H1 (cell line): ENCODE results near the gene KMT5C. TPM values are rescaled to one million over a fixed set of nuclear protein-coding genes. Genes with fewer than 3 reads are reported as not detected.

Source experiments
- CTCF ChIA-PET: fragments of 300-600 bp; sonication (Branson Sonifier 250); formaldehyde crosslinking; loops from one replicate; lab custom pipeline; 2021; ENCODE audit not compliant: partially characterized antibody; lab: Charles Lee
- POLR2A ChIA-PET: fragments of 300-600 bp; sonication (Branson Sonifier 250); formaldehyde crosslinking; loops from one replicate; lab custom pipeline; 2021; ENCODE audit warnings: inconsistent platforms; ENCODE audit not compliant: partially characterized antibody; lab: Charles Lee
- DNase-seq, 2 experiments: peaks; one replicate each; pipeline versions ENCODE4 v3.0.0 to v3.0.0-alpha.2; 2010 to 2022; ENCODE audit warnings: low spot score in 2 of 2, low read depth in 1 of 2, mixed read lengths in 1 of 2
- FAIRE-seq: peaks from 2 replicates; lab custom pipeline; 2011; peaks lifted over from hg19 to GRCh38; lab: Jason Lieb, UNC
- H2AFZ ChIP-seq: 2 replicates; pipeline ENCODE4 v1.8.1; 2012; ENCODE audit warnings: low read length, inconsistent platforms
- H2AK5ac ChIP-seq: 2 replicates; pipeline ENCODE4 v1.6.1; 2013; ENCODE audit warnings: low read depth, low read length
- H2BK120ac ChIP-seq: replicated peaks from 2 replicates; pipeline ENCODE3; 2013; ENCODE audit warnings: low read depth, low read length, inconsistent platforms
- H2BK12ac ChIP-seq: 2 replicates; pipeline ENCODE4 v1.6.1; 2013; ENCODE audit warnings: low read depth, low read length
- H2BK15ac ChIP-seq: 2 replicates; pipeline ENCODE4 v1.6.1; 2013; ENCODE audit warnings: low read length
- H2BK20ac ChIP-seq: 2 replicates; pipeline ENCODE4 v1.6.1; 2013; ENCODE audit warnings: low read length
- H2BK5ac ChIP-seq: 2 replicates; pipeline ENCODE4 v1.6.1; 2013; ENCODE audit warnings: low read depth, low read length
- H3K14ac ChIP-seq: 2 replicates; pipeline ENCODE4 v1.6.1; 2013; ENCODE audit warnings: inconsistent platforms; ENCODE audit not compliant: insufficient read length
- H3K18ac ChIP-seq: 2 replicates; pipeline ENCODE4 v1.6.1; 2013; ENCODE audit warnings: low read length; ENCODE audit errors: extremely low read depth
- H3K23ac ChIP-seq: 2 replicates; pipeline ENCODE4 v1.6.1; 2013; ENCODE audit warnings: inconsistent platforms; ENCODE audit not compliant: insufficient read length
- H3K23me2 ChIP-seq: 2 replicates; pipeline ENCODE4 v1.6.1; 2013; ENCODE audit warnings: low read depth, low read length
- H3K27ac ChIP-seq: 2 replicates; pipeline ENCODE4 v1.6.1; 2011; ENCODE audit warnings: low read depth, low read length, inconsistent platforms
- H3K27me3 ChIP-seq, 4 experiments: replicated peaks in 1 of 4; 1 replicate in 1 of 4; 2 replicates in 3 of 4; pipeline versions ENCODE4 v1.6.1 to v1.8.1; 2011 to 2013; ENCODE audit warnings: low read length in 3 of 4, mild to moderate bottlenecking in 3 of 4, inconsistent platforms in 2 of 4, mixed read lengths in 2 of 4, moderate library complexity in 1 of 4; ENCODE audit not compliant: control insufficient read depth in 3 of 4, insufficient read depth in 3 of 4; ENCODE audit errors: extremely low read depth in 1 of 4
- H3K36me3 ChIP-seq, 4 experiments: 2 replicates each; pipeline versions ENCODE4 v1.6.1 to v1.8.1; 2011 to 2013; ENCODE audit warnings: mild to moderate bottlenecking in 4 of 4, low read length in 3 of 4, moderate library complexity in 2 of 4, control low read depth in 1 of 4, inconsistent platforms in 1 of 4; ENCODE audit not compliant: insufficient read depth in 4 of 4, control insufficient read depth in 2 of 4
- H3K4ac ChIP-seq: replicated peaks from 2 replicates; pipeline ENCODE3; 2013; ENCODE audit warnings: low read length, low read depth, mixed read lengths, inconsistent platforms; ENCODE audit not compliant: insufficient read length
- H3K4me1 ChIP-seq, 4 experiments: replicated peaks in 1 of 4; 1 replicate in 1 of 4; 2 replicates in 3 of 4; pipeline versions ENCODE4 v1.6.1 to v1.8.1; 2011 to 2013; ENCODE audit warnings: low read length in 3 of 4, inconsistent platforms in 2 of 4, mixed read lengths in 1 of 4; ENCODE audit not compliant: insufficient read depth in 4 of 4, control insufficient read depth in 3 of 4
- H3K4me2 ChIP-seq, 2 experiments: 2 replicates each; pipeline versions ENCODE4 v1.6.1 to v1.8.1; 2011 to 2013; ENCODE audit warnings: low read depth in 2 of 2, low read length in 2 of 2, control low read depth in 1 of 2, inconsistent platforms in 1 of 2, mild to moderate bottlenecking in 1 of 2; ENCODE audit not compliant: insufficient read depth in 1 of 2
- H3K4me3 ChIP-seq, 4 experiments: fragments of 200-600, 300-600 bp in 1 of 4; sonication (generic), shearing (Covaris generic), sonication (Bioruptor Twin) in 1 of 4; 2 replicates each; pipeline versions ENCODE4 v1.5.1 to v1.8.1; 2011 to 2016; ENCODE audit warnings: low read length in 4 of 4, low read depth in 3 of 4, control low read depth in 2 of 4, inconsistent platforms in 2 of 4, mild to moderate bottlenecking in 2 of 4, mixed read lengths in 1 of 4, moderate library complexity in 1 of 4; ENCODE audit not compliant: insufficient read depth in 2 of 4; ENCODE audit errors: extremely low read depth in 1 of 4
- H3K56ac ChIP-seq: replicated peaks from 2 replicates; pipeline ENCODE3; 2013; ENCODE audit warnings: low read depth, mild to moderate bottlenecking, mixed read lengths, low read length, inconsistent platforms; ENCODE audit not compliant: insufficient read length
- H3K79me1 ChIP-seq: 2 replicates; pipeline ENCODE4 v1.6.1; 2013; ENCODE audit warnings: low read depth, low read length, control low read depth
- H3K79me2 ChIP-seq, 2 experiments: 2 replicates each; pipeline versions ENCODE4 v1.6.1 to v1.8.1; 2012 to 2013; ENCODE audit warnings: low read length in 2 of 2, mild to moderate bottlenecking in 2 of 2, inconsistent platforms in 1 of 2; ENCODE audit not compliant: insufficient read depth in 2 of 2, control insufficient read depth in 1 of 2
- H3K9ac ChIP-seq, 4 experiments: replicated peaks in 1 of 4; 1 replicate in 1 of 4; 2 replicates in 3 of 4; pipeline versions ENCODE4 v1.6.1 to v1.8.1; 2011 to 2013; ENCODE audit warnings: low read depth in 3 of 4, low read length in 3 of 4, control low read depth in 2 of 4, mild to moderate bottlenecking in 2 of 4, moderate library complexity in 2 of 4, inconsistent platforms in 1 of 4; ENCODE audit errors: extremely low read depth in 1 of 4
- H3K9me3 ChIP-seq, 2 experiments: 2 replicates each; pipeline versions ENCODE4 v1.6.1 to v1.8.1; 2012 to 2013; ENCODE audit warnings: mild to moderate bottlenecking in 2 of 2, moderate library complexity in 2 of 2, control low read depth in 1 of 2, inconsistent platforms in 1 of 2, low read depth in 1 of 2, low read length in 1 of 2, mixed read lengths in 1 of 2; ENCODE audit not compliant: insufficient read depth in 2 of 2
- H4K20me1 ChIP-seq, 2 experiments: replicated peaks in 1 of 2; 2 replicates each; pipeline versions ENCODE3 to v1.8.1; 2011 to 2013; ENCODE audit warnings: inconsistent platforms in 2 of 2, low read length in 2 of 2, mild to moderate bottlenecking in 1 of 2; ENCODE audit not compliant: insufficient read depth in 2 of 2, control insufficient read depth in 1 of 2
- H4K5ac ChIP-seq: 2 replicates; pipeline ENCODE4 v1.6.1; 2013; ENCODE audit warnings: low read length, low read depth, mixed read lengths, inconsistent platforms; ENCODE audit not compliant: insufficient read length
- H4K8ac ChIP-seq: 2 replicates; pipeline ENCODE4 v1.8.0; 2013; ENCODE audit warnings: mild to moderate bottlenecking, moderate library complexity, low read length, inconsistent platforms; ENCODE audit not compliant: insufficient read depth; ENCODE audit errors: extremely low read depth
- H4K91ac ChIP-seq: replicated peaks from 2 replicates; pipeline ENCODE3; 2013; ENCODE audit warnings: low read length, mixed read lengths, inconsistent platforms; ENCODE audit not compliant: insufficient read length
- ASH2L ChIP-seq: fragments of 200-600, 300-600 bp; sonication (generic); IDR thresholded peaks from one replicate; pipeline ENCODE4 v1.7.1; 2017; ENCODE audit warnings: low read length
- CTBP2 ChIP-seq: IDR thresholded peaks from 2 replicates; pipeline ENCODE4 v1.7.0; 2011; ENCODE audit warnings: borderline replicate concordance, mild to moderate bottlenecking, moderate library complexity, mixed read lengths, low read length; ENCODE audit not compliant: insufficient read depth, insufficient read length
- RNF2 ChIP-seq: fragments of 200-900, 300-1000 bp; sonication (generic); IDR thresholded peaks from 2 replicates; pipeline ENCODE4 v1.7.1; 2016; ENCODE audit warnings: borderline replicate concordance, low read depth, mild to moderate bottlenecking, antibody characterized with exemption, low read length; ENCODE audit not compliant: poor library complexity, severe bottlenecking; ENCODE audit errors: missing control alignments
- WGBS, 2 experiments: shearing (Covaris generic) in 1 of 2; methylation state at CpG; one replicate each; pipeline versions ENCODE4 v1.1.6 to v1.1.7; 2013 to 2015; ENCODE audit warnings: low lambda C conversion rate in 2 of 2, mixed read lengths in 2 of 2, inconsistent platforms in 1 of 2, low coverage in 1 of 2, missing lambda C conversion rate in 1 of 2; ENCODE audit not compliant: insufficient replicate concordance in 2 of 2, insufficient coverage in 1 of 2, insufficient read length in 1 of 2; ENCODE audit errors: extremely low coverage in 1 of 2, missing lambda C conversion rate in 1 of 2; 5-methylcytosine and 5-hydroxymethylcytosine counted together
- polyA plus RNA-seq, 7 experiments: library from polyadenylated mRNA; depleted of rRNA in 3 of 7; stranded (reverse) in 5 of 7; unstranded in 2 of 7; fragments of >200 nt in 5 of 7; fragments of 200-250 nt in 2 of 7; gene quantifications; 1 replicate in 5 of 7; 2 replicates in 1 of 7; 4 replicates in 1 of 7; pipeline versions ENCODE4 v1.2.1 to v1.2.3, GENCODE V29; 2011 to 2013; ENCODE audit warnings: missing spikeins in 2 of 7, mixed read lengths in 2 of 7
- total RNA-seq: library from RNA; stranded (reverse); fragmentation: NEBNext Ultra II Directional; extraction: Animal tissue kit (Norgen Biotek cat#: 25700); gene quantifications from 2 replicates; pipeline ENCODE4 v1.2.1, GENCODE V29; 2021

Gene KMT5C
- total and polyA plus RNA-seq, 2 of the 8 experiments (the other 6 are each of a cell fraction or from before 2014, with no cell fraction given), result 24.9 to 31.5 TPM

DNA sequence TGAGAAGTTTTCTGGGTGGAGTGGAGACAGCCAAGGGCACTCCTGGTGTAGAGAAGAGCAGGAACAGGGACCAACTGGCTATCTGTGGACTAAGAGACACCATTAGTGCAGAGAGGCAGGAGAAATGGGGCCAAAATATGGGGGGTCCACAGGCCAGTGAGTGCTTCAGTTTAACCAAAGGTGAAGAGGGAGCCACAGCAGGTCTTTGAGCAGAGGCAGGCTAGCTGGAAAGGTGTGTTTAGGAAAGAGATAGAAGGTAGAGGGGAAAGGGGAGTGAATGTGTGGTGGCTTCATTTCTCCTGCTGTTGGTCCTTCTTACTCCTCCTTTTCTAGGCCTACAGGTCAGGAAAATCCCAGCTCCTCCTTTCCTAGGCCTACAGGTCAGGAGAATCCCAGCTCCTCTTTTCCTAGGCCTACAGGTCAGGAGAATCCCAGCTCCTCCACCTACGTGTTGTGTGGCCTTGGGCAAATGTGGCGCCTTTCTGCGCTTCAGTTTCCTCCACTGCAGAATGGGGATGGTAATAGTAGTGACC, 42.9 kb downstream of the KMT5C start:
- Histone ChIP-seq H3K56ac (no peak overlapping the region), H3K4me3 (peak overlapping the region in 1 of 4 experiments; percentile 60; a peak in 1 of 8 replicates)
- CTCF ChIA-PET, result interaction anchor here (0.7 to 3.2 kb wide), 8 partner anchors 24 to 217 kb away, joined by 3 to 37 read pairs (median 3); no protein-coding TSS in a partner anchor

More for the DNA sequence above, 42.9 kb downstream of the KMT5C start:
- Histone ChIP-seq H3K18ac (no peak overlapping the region), H3K4me1 (peaks cover 0 to 37% (median 22%) of the 10 kb centered on the region in 4 experiments; a peak in 6 of 7 replicates), H3K4me2 (peak overlapping the region in 1 of 2 experiments; percentile 95; a peak in 1 of 4 replicates), H4K20me1 (peaks cover 10 to 28% of the 10 kb centered on the region in 2 experiments), H3K36me3 (peaks cover 6 to 11% (median 8%) of the 10 kb centered on the region in 4 experiments), H3K79me2 (peaks cover 16 to 18% of the 10 kb centered on the region in 2 experiments; a peak in 3 of 4 replicates), H2BK5ac (0 out of 2 replicates have a peak overlapping the region, but pooled peaks have one; percentile 16), H3K79me1 (peaks cover 14% of the 10 kb centered on the region), H3K27ac (no peak overlapping the region), H3K14ac (no peak overlapping the region), H3K9me3 (no peaks in the 10 kb centered on the region), H4K91ac (no peak overlapping the region), H2BK120ac (no peak overlapping the region), H3K23ac (no peak overlapping the region), H4K5ac (no peak overlapping the region), H3K27me3 (peaks cover 0 to 16% (median 9%) of the 10 kb centered on the region in 4 experiments; a peak in 4 of 7 replicates), H2AFZ (no peak overlapping the region), H4K8ac (no peak overlapping the region), H2BK15ac (peak overlapping the region; percentile 81; the same call in 1 of the 2 replicates), H2AK5ac (no peak overlapping the region), H3K23me2 (peaks cover 36% of the 10 kb centered on the region), H3K4ac (no peak overlapping the region), H3K9ac (no peak overlapping the region), H2BK20ac (no peak overlapping the region), H2BK12ac (no peak overlapping the region)
- DNase-seq (no peak), FAIRE-seq (no peak)
- 100% methylated on average over 3 of the region's 3 CpGs; no CpG with 5 or more reads in 1 of the 2 experiments for WGBS, 2 experiments
- POLR2A ChIA-PET, result interaction anchor here (0.7 to 26.7 kb wide), 17 partner anchors 7 to 296 kb away, joined by 3 to 874 read pairs (median 14); partner anchors contain the start of genes IL11, KMT5C, TMEM190 and UBE2S
- TF ChIP-seq ASH2L, result no peak
- no peak for TF ChIP-seq CTBP2
- TF ChIP-seq RNF2, result no peak
